Keratinocyte (primary cell): ENCODE results near the gene PIAS1. TPM values are rescaled to one million over a fixed set of nuclear protein-coding genes. Genes with fewer than 3 reads are reported as not detected.
A peak's percentile ranks its signal among the peaks of the same experiment; 100 is the strongest.

Experiments
- DNase-seq: peaks from one replicate; pipeline ENCODE4 v3.0.0-alpha.2; 2011; ENCODE audit warnings: low read depth, missing footprints, low spot score
- FAIRE-seq: peaks from 2 replicates; lab custom pipeline; 2011; peaks lifted over from hg19 to GRCh38; lab: Jason Lieb, UNC
- H2AFZ ChIP-seq: 2 replicates; pipeline ENCODE4 v1.6.0; 2012; ENCODE audit warnings: low read length, control low read depth, inconsistent platforms; ENCODE audit not compliant: control insufficient read depth
- H3K27ac ChIP-seq: 2 replicates; pipeline ENCODE4 v1.5.1; 2011; ENCODE audit warnings: low read length; ENCODE audit not compliant: control insufficient read depth, insufficient read depth
- H3K27me3 ChIP-seq: 3 replicates; pipeline ENCODE4 v1.6.0; 2011; ENCODE audit warnings: low read length; ENCODE audit not compliant: control insufficient read depth, insufficient read depth; ENCODE audit errors: extremely low read depth
- H3K36me3 ChIP-seq, 2 experiments: 2 replicates in 1 of 2; 3 replicates in 1 of 2; pipeline ENCODE4 v1.5.1; 2011; ENCODE audit warnings: low read length in 2 of 2, mild to moderate bottlenecking in 1 of 2; ENCODE audit not compliant: control insufficient read depth in 2 of 2, insufficient read depth in 2 of 2; ENCODE audit errors: extremely low read depth in 1 of 2
- H3K4me1 ChIP-seq: 3 replicates; pipeline ENCODE4 v1.5.1; 2011; ENCODE audit warnings: low read length; ENCODE audit not compliant: control insufficient read depth, insufficient read depth; ENCODE audit errors: extremely low read depth
- H3K4me2 ChIP-seq: 3 replicates; pipeline ENCODE4 v1.6.0; 2011; ENCODE audit warnings: low read depth, low read length; ENCODE audit not compliant: control insufficient read depth, insufficient read depth; ENCODE audit errors: extremely low read depth
- H3K4me3 ChIP-seq, 3 experiments: fragments of 200-600 bp in 1 of 3; sonication (generic) in 1 of 3; 2 replicates in 2 of 3; 3 replicates in 1 of 3; pipeline ENCODE4 v1.5.1; 2011 to 2016; ENCODE audit warnings: low read length in 3 of 3, mild to moderate bottlenecking in 3 of 3, control low read depth in 2 of 3, inconsistent platforms in 1 of 3, low read depth in 1 of 3, mixed read lengths in 1 of 3, mixed run types in 1 of 3, moderate library complexity in 1 of 3; ENCODE audit not compliant: control insufficient read depth in 2 of 3, insufficient read depth in 2 of 3; ENCODE audit errors: extremely low read depth in 1 of 3
- H3K79me2 ChIP-seq: 2 replicates; pipeline ENCODE4 v1.6.0; 2012; ENCODE audit warnings: low read length; ENCODE audit not compliant: control insufficient read depth, insufficient read depth
- H3K9ac ChIP-seq: 3 replicates; pipeline ENCODE4 v1.6.0; 2011; ENCODE audit warnings: low read length; ENCODE audit not compliant: control insufficient read depth, insufficient read depth; ENCODE audit errors: extremely low read depth
- H3K9me1 ChIP-seq: 3 replicates; pipeline ENCODE4 v1.6.0; 2011; ENCODE audit warnings: low read length; ENCODE audit not compliant: control insufficient read depth, insufficient read depth; ENCODE audit errors: extremely low read depth
- H3K9me3 ChIP-seq: 2 replicates; pipeline ENCODE4 v1.5.1; 2012; ENCODE audit warnings: low read depth, low read length; ENCODE audit not compliant: control insufficient read depth
- H4K20me1 ChIP-seq: 3 replicates; pipeline ENCODE4 v1.6.0; 2011; ENCODE audit warnings: low read length; ENCODE audit not compliant: control insufficient read depth, insufficient read depth; ENCODE audit errors: extremely low read depth
- CTCF ChIP-seq, 3 experiments: IDR thresholded peaks in 1 of 3; conservative IDR thresholded peaks in 1 of 3; optimal IDR thresholded peaks in 1 of 3; 2 replicates in 2 of 3; 3 replicates in 1 of 3; pipeline versions ENCODE3 to v1.5.1; 2011; ENCODE audit warnings: low read length in 3 of 3, mild to moderate bottlenecking in 3 of 3, moderate library complexity in 2 of 3, control low read depth in 1 of 3, inconsistent platforms in 1 of 3; ENCODE audit not compliant: insufficient read depth in 2 of 3; ENCODE audit errors: extremely low read depth in 1 of 3
- EZH2 ChIP-seq: IDR thresholded peaks from one replicate; pipeline ENCODE4 v1.6.1; 2012; ENCODE audit warnings: inconsistent platforms, mild to moderate bottlenecking, low read length, moderate library complexity
- dilution Hi-C: fragments of 300-500 bp; cut with MboI; formaldehyde crosslinking; loops from one replicate; pipeline ENCODE4 v1.7.0; 2020; ENCODE audit warnings: low sequenced_read_pairs; ENCODE audit not compliant: extremely low pct_ligation_motif_present
- polyA plus RNA-seq, 5 experiments: library from polyadenylated mRNA; depleted of rRNA in 3 of 5; stranded (reverse) in 3 of 5; stranded (forward) in 1 of 5; unstranded in 1 of 5; fragments of >200 nt; gene quantifications; 1 replicate in 1 of 5; 2 replicates in 3 of 5; 3 replicates in 1 of 5; pipeline versions ENCODE4 v1.2.1 to v1.2.3, GENCODE V29; 2011 to 2012; ENCODE audit warnings: missing spikeins in 2 of 5, low read depth in 1 of 5, low replicate concordance in 1 of 5

The PIAS1 gene
- polyA plus RNA-seq, 1 donor (not counting 4 experiments of a cell fraction or from before 2014, with no cell fraction given), result 58.2 TPM

- dilution Hi-C loops, result no loop called here
- Histone ChIP-seq H3K36me3 (peaks cover 0 to 3% of the 10 kb centered on the region in 2 experiments), H3K27me3 (no peaks in the 10 kb centered on the region), H3K9me1 (no peaks in the 10 kb centered on the region), H3K4me3 (peak overlapping the region in 1 of 3 experiments; percentile 14), H2AFZ (no peak overlapping the region), H3K4me1 (peaks cover 24% of the 10 kb centered on the region), H3K27ac (no peak overlapping the region), H3K9me3 (no peaks in the 10 kb centered on the region), H3K9ac (peak overlapping the region; percentile 29), H3K79me2 (no peaks in the 10 kb centered on the region), H3K4me2 (peak overlapping the region; percentile 45), H4K20me1 (no peaks in the 10 kb centered on the region)
- DNase-seq (no peak), FAIRE-seq (no peak)
- no peak for TF ChIP-seq CTCF (optimal IDR thresholded peaks at IDR 0.05 in 1 of 3, IDR thresholded peaks at IDR 0.05 in 1 of 3, conservative IDR thresholded peaks at IDR 0.05 in 1 of 3; ENCODE audit: extremely low read depth in 1 of 3, insufficient read depth in 2 of 3, low read length in 3 of 3)
- no peak for TF ChIP-seq EZH2
Measured at GRCh38 chr15:68205954-68206539, 151.9 kb downstream of the PIAS1 start.

GRCh38 chr15:68206711-68207151 is 152.6 kb downstream of the PIAS1 start:
- Histone ChIP-seq H3K27ac (no peak overlapping the region), H3K36me3 (peaks cover 0 to 3% of the 10 kb centered on the region in 2 experiments), H3K4me2 (no peak overlapping the region), H2AFZ (no peak overlapping the region), H3K9me1 (no peaks in the 10 kb centered on the region), H3K27me3 (no peaks in the 10 kb centered on the region), H4K20me1 (no peaks in the 10 kb centered on the region), H3K9ac (no peak overlapping the region), H3K9me3 (no peaks in the 10 kb centered on the region), H3K4me3 (no peak overlapping the region), H3K79me2 (no peaks in the 10 kb centered on the region), H3K4me1 (peaks cover 24% of the 10 kb centered on the region)
- no peak for FAIRE-seq
- TF ChIP-seq CTCF (optimal IDR thresholded peaks at IDR 0.05 in 1 of 3, IDR thresholded peaks at IDR 0.05 in 1 of 3, conservative IDR thresholded peaks at IDR 0.05 in 1 of 3; ENCODE audit: extremely low read depth in 1 of 3, insufficient read depth in 2 of 3, low read length in 3 of 3) (peak in 1 of 3 experiments; percentile 20), EZH2 (no peak)
- no peak for DNase-seq
- dilution Hi-C loops, result no loop called here
